Spleen (tissue), 11 donors: ENCODE data around the gene FAIM2. TPM values are rescaled to one million over a fixed set of nuclear protein-coding genes. Genes with fewer than 3 reads are reported as not detected.

ENCODE experiments used
- DNase-seq: peaks from one replicate; pipeline ENCODE4 v3.0.0-alpha.2; 2020
- H3K27ac ChIP-seq, 8 donors: fragments of 200-600 bp; sonication (generic) in 7 of 8; 1 replicate in 4 of 8; 2 replicates in 4 of 8; pipeline versions ENCODE4 v1.5.0 to v1.8.0; 2016 to 2021; ENCODE audit warnings: inconsistent platforms in 4 of 8, mild to moderate bottlenecking in 4 of 8, moderate library complexity in 1 of 8
- H3K27me3 ChIP-seq, 7 donors: fragments of 200-600 bp; sonication (generic) in 6 of 7; replicated peaks in 1 of 7; 1 replicate in 4 of 7; 2 replicates in 3 of 7; pipeline versions ENCODE4 v1.5.0 to v1.8.0; 2016 to 2021; ENCODE audit warnings: inconsistent platforms in 3 of 7, mild to moderate bottlenecking in 1 of 7
- H3K36me3 ChIP-seq, 6 donors: fragments of 200-600 bp; sonication (generic) in 5 of 6; 1 replicate in 4 of 6; 2 replicates in 2 of 6; pipeline versions ENCODE4 v1.5.0 to v1.8.0; 2016 to 2021; ENCODE audit warnings: inconsistent platforms in 2 of 6
- H3K4me1 ChIP-seq, 6 donors: fragments of 200-600 bp; sonication (generic) in 5 of 6; 1 replicate in 3 of 6; 2 replicates in 3 of 6; pipeline versions ENCODE4 v1.5.0 to v1.8.0; 2016 to 2021; ENCODE audit warnings: inconsistent platforms in 3 of 6
- H3K4me3 ChIP-seq, 8 donors: fragments of 200-600 bp; sonication (generic) in 7 of 8; 1 replicate in 4 of 8; 2 replicates in 4 of 8; pipeline versions ENCODE4 v1.5.0 to v1.8.0; 2016 to 2021; ENCODE audit warnings: inconsistent platforms in 4 of 8, mild to moderate bottlenecking in 4 of 8, moderate library complexity in 2 of 8
- H3K9me3 ChIP-seq, 8 donors: fragments of 200-600 bp; sonication (generic) in 7 of 8; 1 replicate in 4 of 8; 2 replicates in 4 of 8; pipeline versions ENCODE4 v1.5.0 to v1.8.0; 2016 to 2021; ENCODE audit warnings: inconsistent platforms in 4 of 8
- POLR2A ChIP-seq, 3 donors: fragments of 450-650 bp; IDR thresholded peaks; one replicate each; pipeline ENCODE4 v1.5.1; 2017; ENCODE audit warnings: antibody characterized with exemption in 3 of 3, mild to moderate bottlenecking in 1 of 3
- POLR2AphosphoS5 ChIP-seq, 3 donors: sonication (generic); formaldehyde crosslinking; IDR thresholded peaks; one replicate each; pipeline ENCODE4 v1.5.1; 2017; ENCODE audit warnings: antibody characterized with exemption in 3 of 3
- WGBS, 5 donors: extraction: QIAGEN DNeasy Blood & Tissue Kit in 3 of 5; methylation state at CpG; one replicate each; pipeline versions ENCODE4 v1.1.5 to v1.1.7; 2013 to 2018; 5-methylcytosine and 5-hydroxymethylcytosine counted together
- intact Hi-C: fragments of 100-400 bp; cut with DNase I; formaldehyde crosslinking; loops from one replicate; pipeline ENCODE4 v1.15.0; 2023; ENCODE audit warnings: low total_unique reads
- polyA plus RNA-seq, 3 donors: library from polyadenylated mRNA; stranded (reverse); fragments of 200-250 nt; gene quantifications; one replicate each; pipeline ENCODE4 v1.2.1, GENCODE V29; 2013
- total RNA-seq, 7 donors: library from RNA; depleted of rRNA in 3 of 7; stranded (reverse); fragments of >200 nt in 3 of 7; fragmentation: NEBNext Ultra II Directional in 4 of 7; extraction: Animal tissue kit (Norgen Biotek cat#: 25700) in 4 of 7; gene quantifications; one replicate each; pipeline versions ENCODE4 v1.1.0 to v1.2.1, GENCODE V29; 2016 to 2021
- TF ChIP-seq, protein P1 (sequence below), 11 experiments: fragments of 200-600 bp in 7 of 11; fragments of 450-650 bp in 4 of 11; sonication (generic) in 4 of 11; IDR thresholded peaks in 8 of 11; conservative IDR thresholded peaks in 3 of 11; 1 replicate in 7 of 11; 2 replicates in 4 of 11; pipeline versions ENCODE4 v1.4.0 to v1.8.0; 2016 to 2021; ENCODE audit warnings: antibody characterized with exemption in 11 of 11, inconsistent platforms in 4 of 11, mild to moderate bottlenecking in 1 of 11
- donor health status: healthy with polysubstance abuse.
- donor health status: DM: no; HTN: no; CAD: no; lungs with moderate emphysema.
- donor health status: DM: no; HTN: no; CAD: no.
- donor health status: Bipolar disorder and iron deficiency.
- donor health status: healthy.
- donor health status: DM: no; HTN: no; CAD: no.
- donor health status: DM: yes; HTN: yes; CAD: no.

Gene FAIM2
- total and polyA plus RNA-seq, 10 donors, result 0.04 to 3.2 (median 0.47) TPM; not detected in 1

DNA sequence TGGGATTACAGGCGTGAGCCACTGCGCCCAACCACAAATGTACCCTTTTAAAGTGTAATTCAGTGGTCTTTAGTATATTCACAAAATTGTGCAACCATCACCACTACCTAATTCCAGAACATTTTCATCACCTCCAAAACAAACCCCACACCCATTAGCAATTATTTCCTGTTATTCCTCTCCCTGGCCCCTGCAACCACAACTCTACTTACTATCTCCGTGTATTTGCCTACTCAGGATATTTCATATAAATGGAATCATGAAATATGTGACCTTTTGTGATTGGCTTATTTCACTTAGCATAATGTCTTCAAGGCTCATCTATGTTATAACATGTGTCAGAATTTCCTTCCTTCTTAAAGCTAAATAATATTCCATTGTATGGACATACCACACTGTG is 30.8 kb upstream of the FAIM2 start:
- no peaks in the 10 kb centered on the region for H3K36me3 ChIP-seq
- no peak overlapping the region for H3K4me3 ChIP-seq
- TF ChIP-seq POLR2A (IDR thresholded peaks at IDR 0.05), result no peak
- no peak for TF ChIP-seq POLR2AphosphoS5 (IDR thresholded peaks at IDR 0.05)
- TF ChIP-seq, protein P1, sequence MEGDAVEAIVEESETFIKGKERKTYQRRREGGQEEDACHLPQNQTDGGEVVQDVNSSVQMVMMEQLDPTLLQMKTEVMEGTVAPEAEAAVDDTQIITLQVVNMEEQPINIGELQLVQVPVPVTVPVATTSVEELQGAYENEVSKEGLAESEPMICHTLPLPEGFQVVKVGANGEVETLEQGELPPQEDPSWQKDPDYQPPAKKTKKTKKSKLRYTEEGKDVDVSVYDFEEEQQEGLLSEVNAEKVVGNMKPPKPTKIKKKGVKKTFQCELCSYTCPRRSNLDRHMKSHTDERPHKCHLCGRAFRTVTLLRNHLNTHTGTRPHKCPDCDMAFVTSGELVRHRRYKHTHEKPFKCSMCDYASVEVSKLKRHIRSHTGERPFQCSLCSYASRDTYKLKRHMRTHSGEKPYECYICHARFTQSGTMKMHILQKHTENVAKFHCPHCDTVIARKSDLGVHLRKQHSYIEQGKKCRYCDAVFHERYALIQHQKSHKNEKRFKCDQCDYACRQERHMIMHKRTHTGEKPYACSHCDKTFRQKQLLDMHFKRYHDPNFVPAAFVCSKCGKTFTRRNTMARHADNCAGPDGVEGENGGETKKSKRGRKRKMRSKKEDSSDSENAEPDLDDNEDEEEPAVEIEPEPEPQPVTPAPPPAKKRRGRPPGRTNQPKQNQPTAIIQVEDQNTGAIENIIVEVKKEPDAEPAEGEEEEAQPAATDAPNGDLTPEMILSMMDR (IDR thresholded peaks at IDR 0.05 in 8 of 11, conservative IDR thresholded peaks at IDR 0.05 in 3 of 11), result no peak
- H3K27ac ChIP-seq, result no peak overlapping the region
- intact Hi-C loops, result no loop called here
- DNase-seq, result no peak
- peaks cover 0 to 4% (median 0%) of the 10 kb centered on the region in 6 donors for H3K4me1 ChIP-seq
- H3K27me3 ChIP-seq, result peaks cover 0 to 4% (median 0%) of the 10 kb centered on the region in 7 donors
- WGBS, 5 donors, result 77 to 92% (median 85%) methylated on average over 3 of the region's 3 CpGs
- H3K9me3 ChIP-seq, result no peaks in the 10 kb centered on the region

DNA sequence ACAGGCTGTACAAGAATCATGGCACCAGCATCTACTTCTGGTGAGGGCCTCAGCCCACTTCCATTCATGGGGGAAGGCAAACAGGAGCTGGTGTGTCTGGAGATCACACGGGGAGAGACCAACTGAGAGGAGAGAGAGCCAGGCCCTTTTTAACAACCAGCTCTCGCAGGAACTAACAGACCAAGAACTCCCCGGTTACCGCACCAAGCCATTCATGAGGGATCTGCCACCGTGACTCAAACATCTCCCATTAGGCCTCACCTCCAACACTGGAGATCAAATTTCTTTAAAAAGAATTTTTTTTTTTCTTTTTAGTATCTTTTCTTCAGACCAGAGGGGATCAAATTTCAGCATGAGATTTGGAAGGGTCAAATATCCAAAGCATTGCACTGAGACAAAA is 30.1 kb upstream of the FAIM2 start:
- no peak overlapping the region for H3K4me3 ChIP-seq
- peaks cover 0 to 4% (median 0%) of the 10 kb centered on the region in 6 donors for H3K4me1 ChIP-seq
- peak; percentile 4 for DNase-seq
- peaks cover 0 to 11% (median 0%) of the 10 kb centered on the region in 7 donors for H3K27me3 ChIP-seq
- TF ChIP-seq, protein P1 (IDR thresholded peaks at IDR 0.05 in 8 of 11, conservative IDR thresholded peaks at IDR 0.05 in 3 of 11), result no peak
- no peak for TF ChIP-seq POLR2AphosphoS5 (IDR thresholded peaks at IDR 0.05)
- no peak for TF ChIP-seq POLR2A (IDR thresholded peaks at IDR 0.05)
- intact Hi-C loops, result no loop called here
- WGBS, 5 donors, result 88 to 98% (median 88%) methylated on average over 5 of the region's 5 CpGs
- H3K36me3 ChIP-seq, result no peaks in the 10 kb centered on the region
- no peak overlapping the region for H3K27ac ChIP-seq
- no peaks in the 10 kb centered on the region for H3K9me3 ChIP-seq

DNA sequence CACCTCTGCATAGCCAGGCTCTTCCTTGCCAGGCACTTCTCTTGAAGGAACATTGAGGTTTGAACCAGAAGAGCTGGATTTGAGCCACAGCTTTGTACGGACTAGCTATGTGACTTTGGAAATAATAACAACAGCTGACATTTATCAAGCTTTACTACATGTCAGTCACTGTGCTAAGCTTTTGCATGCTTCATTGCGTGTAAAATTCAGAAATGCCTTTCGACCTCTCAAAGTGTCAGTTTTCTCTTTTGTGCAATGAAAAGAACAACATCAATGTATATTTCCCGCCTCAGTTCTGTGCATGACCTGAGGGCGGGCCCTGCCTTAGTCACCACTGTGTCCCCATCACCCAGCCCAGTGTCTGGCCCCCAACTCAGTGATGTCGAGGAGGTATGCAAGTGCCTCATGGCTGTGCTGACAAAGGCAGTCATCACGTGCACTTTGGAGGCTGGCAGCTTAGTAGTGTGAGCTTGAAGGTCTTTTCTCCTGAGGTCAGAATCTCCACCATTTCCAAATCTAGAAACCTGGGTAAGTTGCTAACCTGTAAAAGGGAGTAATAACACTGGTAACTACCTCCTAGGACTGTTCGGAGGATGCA is 28.9 kb upstream of the FAIM2 start:
- WGBS, 5 donors, result 76 to 88% (median 81%) methylated on average over 8 of the region's 8 CpGs
- peak overlapping the region in 3 of 8 donors; percentile 28 to 42 (median 32) for H3K27ac ChIP-seq
- intact Hi-C loops, result no loop called here
- H3K9me3 ChIP-seq, result no peaks in the 10 kb centered on the region
- peak; percentile 49 for DNase-seq
- H3K27me3 ChIP-seq, result peaks cover 0 to 11% (median 0%) of the 10 kb centered on the region in 7 donors
- H3K36me3 ChIP-seq, result no peaks in the 10 kb centered on the region
- TF ChIP-seq POLR2A (IDR thresholded peaks at IDR 0.05), result no peak
- peak in 2 of 3 donors; percentile 6 to 12 for TF ChIP-seq POLR2AphosphoS5 (IDR thresholded peaks at IDR 0.05)
- TF ChIP-seq, protein P1 (IDR thresholded peaks at IDR 0.05 in 8 of 11, conservative IDR thresholded peaks at IDR 0.05 in 3 of 11), result no peak
- H3K4me1 ChIP-seq, result peaks cover 0 to 4% (median 0%) of the 10 kb centered on the region in 6 donors
- no peak overlapping the region for H3K4me3 ChIP-seq

DNA sequence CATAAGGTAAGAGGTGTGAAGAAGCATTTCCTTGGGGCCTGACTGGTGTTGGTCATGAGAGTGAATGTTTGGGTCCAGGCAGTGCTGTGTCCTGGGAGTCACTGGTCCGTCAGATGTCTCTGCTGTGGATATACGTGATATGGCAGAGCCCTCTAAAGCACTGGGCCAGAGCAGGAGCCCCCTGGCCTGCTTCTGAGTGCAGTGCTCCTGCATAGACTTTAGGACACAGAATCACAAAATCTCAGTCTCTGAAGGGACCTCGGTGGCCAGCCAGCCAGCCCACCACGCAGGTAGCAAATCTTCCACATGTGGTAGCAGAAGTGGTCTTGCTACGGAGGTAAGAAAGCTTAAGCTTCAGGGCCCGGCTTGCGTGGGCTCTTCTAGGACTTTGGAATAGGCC is 28.3 kb upstream of the FAIM2 start:
- 67 to 76% (median 72%) methylated on average over 7 of the region's 7 CpGs for WGBS, 5 donors
- intact Hi-C loops, result no loop called here
- H3K9me3 ChIP-seq, result no peaks in the 10 kb centered on the region
- peaks cover 0 to 11% (median 0%) of the 10 kb centered on the region in 7 donors for H3K27me3 ChIP-seq
- H3K27ac ChIP-seq, result peak overlapping the region in 4 of 8 donors; percentile 27 to 42 (median 30)
- TF ChIP-seq POLR2AphosphoS5 (IDR thresholded peaks at IDR 0.05) (no peak), POLR2A (IDR thresholded peaks at IDR 0.05) (no peak)
- TF ChIP-seq, protein P1 (IDR thresholded peaks at IDR 0.05 in 8 of 11, conservative IDR thresholded peaks at IDR 0.05 in 3 of 11), result no peak
- peak; percentile 9 for DNase-seq
- no peaks in the 10 kb centered on the region for H3K36me3 ChIP-seq
- H3K4me3 ChIP-seq, result no peak overlapping the region
- peaks cover 0 to 4% (median 0%) of the 10 kb centered on the region in 6 donors for H3K4me1 ChIP-seq
